Fibroblast of skin of scalp (primary cell): ENCODE data around the gene CAMK2N2.

ENCODE experiments used
- DNase-seq: peaks from one replicate; pipeline ENCODE4 v3.0.0-alpha.2; 2013

Gene CAMK2N2

DNA sequence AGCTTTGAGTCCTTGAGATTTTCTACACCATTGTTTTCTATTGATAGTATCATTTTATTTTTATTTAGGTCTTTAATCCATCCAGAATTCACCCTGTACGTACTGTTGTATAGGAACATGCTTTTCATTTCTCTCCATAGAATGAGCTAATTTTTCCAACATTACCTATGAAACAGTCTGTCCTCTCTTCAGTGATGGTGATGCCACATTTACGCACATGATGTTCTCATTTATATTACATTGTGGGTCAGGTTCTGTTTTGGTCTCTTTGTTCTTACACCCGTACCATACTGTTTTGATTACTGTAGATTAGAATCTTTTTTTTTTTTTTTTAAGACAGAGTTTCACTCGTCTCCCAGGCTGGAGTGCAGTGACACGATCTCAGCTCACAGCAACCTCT, 49.6 kb downstream of the CAMK2N2 start:
- no peak for DNase-seq

DNA sequence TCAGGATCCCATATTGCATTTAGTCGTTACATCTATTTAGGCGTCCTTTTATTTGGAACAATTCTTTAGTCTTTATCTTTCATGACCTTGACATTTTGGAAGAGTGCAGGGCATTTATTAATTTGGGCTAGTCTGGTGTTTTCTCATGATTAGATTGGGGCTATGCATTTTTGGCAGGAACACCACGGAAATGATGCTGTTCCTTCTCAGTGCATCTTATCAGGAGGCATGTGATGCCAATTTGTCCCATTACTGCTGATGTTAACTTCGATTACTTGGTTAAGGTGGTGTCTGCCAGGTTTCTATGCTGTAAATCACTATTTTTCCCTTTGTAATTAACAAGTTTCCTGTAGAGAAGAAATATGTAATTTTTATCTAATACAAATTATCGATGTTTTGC, 50.1 kb downstream of the CAMK2N2 start:
- no peak for DNase-seq
